Erythroblast (primary cell): ENCODE measurements around the gene DOCK1.

ENCODE experiments used
- DNase-seq, 2 experiments: peaks; one replicate each; lab custom pipeline; 2025; lab: John Stamatoyannopoulos, UW
- GATA1 ChIP-seq: IDR thresholded peaks from 2 replicates; pipeline ENCODE4 v1.6.1; 2011; ENCODE audit warnings: low read depth, mild to moderate bottlenecking, control low read depth, low read length, moderate library complexity
- POLR2A ChIP-seq: IDR thresholded peaks from 2 replicates; pipeline ENCODE4 v1.6.1; 2011; ENCODE audit warnings: mild to moderate bottlenecking, low read length

The DOCK1 gene

DNA sequence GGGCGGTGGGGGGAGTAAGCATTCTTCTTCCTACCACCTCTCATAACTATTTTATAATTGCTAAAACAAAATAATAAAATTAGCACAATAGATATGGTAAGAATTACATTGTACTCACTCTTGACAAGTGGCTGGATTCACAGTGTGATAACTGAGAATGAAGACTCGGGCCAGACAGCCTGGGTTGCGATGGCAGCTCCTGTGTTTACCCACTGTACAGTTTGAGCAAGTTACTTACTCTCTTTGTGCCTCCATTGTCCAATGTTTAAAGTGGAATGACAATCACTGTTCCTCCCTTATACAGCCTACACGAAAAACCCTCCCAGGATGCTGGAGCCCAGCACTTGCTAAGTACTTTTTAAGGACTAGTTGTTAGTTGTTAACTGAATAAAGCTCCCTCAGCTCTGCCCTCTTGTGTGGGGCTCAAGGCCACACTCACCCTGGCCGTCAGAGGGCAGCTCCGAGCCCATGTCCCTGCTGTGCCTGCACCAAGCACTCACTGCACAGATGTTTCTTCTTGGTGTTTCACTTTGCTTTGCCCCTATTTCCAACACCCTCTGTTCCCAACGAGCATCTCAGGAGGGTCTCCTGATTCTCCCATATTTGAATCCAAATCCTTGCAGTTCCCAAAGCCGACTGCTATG, 587.5 kb downstream of the DOCK1 start:
- peak in 1 of 2 experiments; percentile 4 for DNase-seq
- TF ChIP-seq GATA1 = no peak
- no peak for TF ChIP-seq POLR2A

DNA sequence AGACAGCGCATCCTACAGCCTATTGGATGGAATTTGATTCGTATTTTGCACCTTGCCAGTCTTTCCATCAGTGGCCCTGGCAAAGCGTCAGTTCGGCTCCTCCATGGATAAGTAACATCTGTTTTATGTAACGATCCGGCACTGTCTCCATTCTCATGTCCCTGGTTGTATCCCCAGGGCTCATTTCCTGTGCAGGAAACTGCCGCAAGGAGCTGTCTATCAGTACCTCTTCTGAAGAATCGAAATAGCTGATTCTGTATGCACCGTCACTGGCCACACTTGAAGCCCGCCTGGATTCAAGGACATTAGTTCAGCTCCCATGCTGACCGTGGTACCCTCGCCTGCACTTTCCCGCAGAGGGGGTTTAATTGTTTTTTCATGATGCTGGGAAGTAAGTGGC, 590.8 kb downstream of the DOCK1 start:
- TF ChIP-seq GATA1 = no peak
- TF ChIP-seq POLR2A = no peak
- no peak for DNase-seq

DNA sequence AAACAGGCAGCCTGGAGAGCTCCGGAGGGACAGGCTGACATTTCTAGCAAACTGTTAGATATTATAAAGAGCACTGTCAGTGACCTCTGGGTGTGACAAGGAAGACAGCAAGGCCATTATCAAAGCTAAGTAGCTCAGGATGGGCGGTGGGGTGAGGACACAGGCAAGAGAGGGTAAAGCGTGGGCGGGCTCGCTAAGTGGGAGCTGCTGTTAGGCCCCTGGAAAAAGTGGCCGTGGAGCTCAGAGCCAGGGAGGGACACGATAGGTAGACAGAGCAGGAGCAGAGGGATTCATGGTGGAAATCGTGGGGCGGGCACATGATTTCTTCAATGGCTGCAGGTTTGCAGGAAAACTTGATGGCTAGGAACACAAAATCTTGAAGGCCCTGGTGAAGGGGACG, 592.5 kb downstream of the DOCK1 start:
- no peak for DNase-seq
- TF ChIP-seq GATA1 (no peak), POLR2A (no peak)

DNA sequence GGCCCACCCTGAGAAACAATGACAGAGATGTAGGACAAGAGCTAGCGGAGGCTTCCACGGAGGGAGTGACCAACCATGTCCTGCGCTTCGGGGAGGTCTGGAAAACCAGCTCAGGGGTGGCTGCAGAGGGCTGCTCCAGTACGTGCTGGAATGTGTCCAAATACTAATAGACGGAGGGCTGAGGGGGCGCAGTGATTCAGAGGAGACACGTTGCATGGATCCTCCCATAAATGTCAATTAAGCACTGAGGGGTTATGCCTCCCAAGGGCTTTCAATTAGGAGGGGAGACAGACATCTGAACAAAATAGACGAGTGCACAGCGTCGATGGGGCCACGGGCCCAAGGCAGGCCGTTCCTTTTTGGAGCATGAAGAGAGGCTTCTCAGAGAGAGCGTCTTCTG, 592.9 kb downstream of the DOCK1 start:
- TF ChIP-seq POLR2A = no peak
- TF ChIP-seq GATA1 = no peak
- no peak for DNase-seq

DNA sequence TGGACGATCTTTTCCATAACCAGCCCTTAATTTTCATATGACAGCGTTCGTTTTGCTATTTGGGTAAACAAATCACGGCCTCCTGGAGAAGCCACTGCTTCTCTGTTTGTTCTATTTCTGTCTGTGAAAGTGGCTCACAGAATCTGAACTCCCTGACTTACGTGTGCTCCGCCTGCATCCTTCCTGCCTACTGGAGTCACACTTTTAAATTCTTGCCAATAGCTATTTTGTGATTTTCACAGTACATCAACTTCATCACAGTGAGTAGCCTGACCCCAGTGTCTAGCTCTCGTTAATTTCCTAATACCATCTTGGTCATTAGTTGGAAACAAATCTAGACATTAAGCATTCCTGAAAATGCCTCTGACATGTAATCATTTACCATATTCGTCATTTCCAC, 594.9 kb downstream of the DOCK1 start:
- no peak for TF ChIP-seq POLR2A
- no peak for TF ChIP-seq GATA1
- no peak for DNase-seq
